GM12878 (cell line): ENCODE data around the gene SOX10. TPM values are rescaled to one million over a fixed set of nuclear protein-coding genes. Genes with fewer than 3 reads are reported as not detected.

Experiments
- ATAC-seq: fragments of 200-7000 bp; cut with Tn5 transposase; 3 replicates; pipeline ENCODE4 v1.9.1; 2020; ENCODE audit warnings: mild to moderate bottlenecking, moderate library complexity
- BruUV-seq: library from RNA; stranded (reverse); fragments of 400-500 nt; replicated peaks from 2 replicates; lab custom pipeline; 2021; lab: Mats Ljungman, UMichigan
- CTCF ChIA-PET: fragments of 300-600 bp; sonication (Branson Sonifier 250); formaldehyde crosslinking; extraction: SDS; loops from one replicate; lab custom pipeline; 2021; ENCODE audit warnings: inconsistent platforms; lab: Yijun Ruan, JAX
- POLR2A ChIA-PET: fragments of 350-600 bp; formaldehyde crosslinking; extraction: SDS; loops from one replicate; lab custom pipeline; 2021; ENCODE audit warnings: inconsistent platforms; lab: Charles Lee
- RAD21 ChIA-PET: fragments of 300-600 bp; sonication (Branson Sonifier 250); formaldehyde crosslinking; loops from one replicate; lab custom pipeline; 2023; ENCODE audit warnings: antibody characterized with exemption; ENCODE audit not compliant: unreplicated experiment; lab: Charles Lee
- SMC1A ChIA-PET: fragments of 300-600 bp; sonication (Branson Sonifier 250); formaldehyde crosslinking; loops from one replicate; lab custom pipeline; 2023; ENCODE audit not compliant: unreplicated experiment, uncharacterized antibody; lab: Charles Lee
- DNase-seq: peaks from one replicate; pipeline ENCODE4 v3.0.0-alpha.2; 2011; ENCODE audit warnings: low read depth, low spot score
- FAIRE-seq: peaks from 3 replicates; lab custom pipeline; 2011; peaks lifted over from hg19 to GRCh38; lab: Jason Lieb, UNC
- H2AFZ ChIP-seq: 2 replicates; pipeline ENCODE4 v1.6.0; 2011; ENCODE audit warnings: low read depth, low read length, control low read depth; ENCODE audit not compliant: control insufficient read depth
- H3K27ac ChIP-seq: 2 replicates; pipeline ENCODE4 v1.5.1; 2011; ENCODE audit warnings: control low read depth; ENCODE audit not compliant: control insufficient read depth, insufficient read depth
- H3K27me3 ChIP-seq, 2 experiments: replicated peaks in 1 of 2; 2 replicates each; pipeline versions ENCODE4 v1.6.0 to v1.6.1; 2011; ENCODE audit warnings: low read length in 1 of 2; ENCODE audit not compliant: control insufficient read depth in 2 of 2, insufficient read depth in 2 of 2
- H3K36me3 ChIP-seq, 2 experiments: 2 replicates each; pipeline ENCODE4 v1.5.1; 2011; ENCODE audit warnings: low read length in 1 of 2; ENCODE audit not compliant: control insufficient read depth in 2 of 2, insufficient read depth in 2 of 2
- H3K4me1 ChIP-seq: 2 replicates; pipeline ENCODE4 v1.6.1; 2011; ENCODE audit warnings: mild to moderate bottlenecking, low read length, moderate library complexity, mixed read lengths; ENCODE audit not compliant: control insufficient read depth, insufficient read depth
- H3K4me2 ChIP-seq: 2 replicates; pipeline ENCODE4 v1.6.0; 2011; ENCODE audit warnings: control low read depth; ENCODE audit not compliant: control insufficient read depth, insufficient read depth
- H3K4me3 ChIP-seq: fragments of 200-600 bp; sonication (generic); 2 replicates; pipeline ENCODE4 v1.5.1; 2016
- H3K79me2 ChIP-seq: 2 replicates; pipeline ENCODE4 v1.6.0; 2011; ENCODE audit warnings: low read length; ENCODE audit not compliant: control insufficient read depth, insufficient read depth
- H3K9ac ChIP-seq: 2 replicates; pipeline ENCODE4 v1.8.0; 2011; ENCODE audit warnings: low read length, control low read depth, mixed read lengths; ENCODE audit not compliant: control insufficient read depth, insufficient read depth
- H3K9me3 ChIP-seq: replicated peaks from 3 replicates; pipeline ENCODE4 v1.5.1; 2011; ENCODE audit warnings: mild to moderate bottlenecking, low read length; ENCODE audit not compliant: control insufficient read depth, insufficient read depth
- H4K20me1 ChIP-seq: 2 replicates; pipeline ENCODE4 v1.6.0; 2011; ENCODE audit not compliant: control insufficient read depth, insufficient read depth
- CBX3 ChIP-seq: fragments of 200-600 bp; sonication (generic); IDR thresholded peaks from 2 replicates; pipeline ENCODE4 v1.6.1; 2016; ENCODE audit warnings: low read depth, borderline replicate concordance
- CEBPB ChIP-seq, 2 experiments: fragments of 150-350 bp in 1 of 2; IDR thresholded peaks; 2 replicates each; pipeline ENCODE4 v1.6.1; 2012 to 2014; ENCODE audit warnings: low read depth in 2 of 2, low read length in 2 of 2, borderline replicate concordance in 1 of 2, inconsistent platforms in 1 of 2
- KAT2A ChIP-seq: conservative IDR thresholded peaks from 2 replicates; pipeline ENCODE4 v1.6.1; 2011; ENCODE audit warnings: low read depth, low read length; ENCODE audit not compliant: control insufficient read depth
- MEF2A ChIP-seq: IDR thresholded peaks from 2 replicates; pipeline ENCODE4 v1.6.1; 2011; ENCODE audit warnings: low read depth, mild to moderate bottlenecking, low read length, moderate library complexity; ENCODE audit not compliant: insufficient read depth
- MTA3 ChIP-seq: IDR thresholded peaks from 2 replicates; pipeline ENCODE4 v1.6.1; 2012; ENCODE audit warnings: low read length, inconsistent platforms, borderline replicate concordance
- MXI1 ChIP-seq: fragments of 150-350 bp; IDR thresholded peaks from 2 replicates; pipeline ENCODE4 v1.6.1; 2011; ENCODE audit warnings: low read depth, mild to moderate bottlenecking, inconsistent platforms, low read length, improper control_type of control experiment
- NFYA ChIP-seq: IDR thresholded peaks from 2 replicates; pipeline ENCODE4 v1.6.1; 2011; ENCODE audit warnings: low read depth, mild to moderate bottlenecking, low read length, improper control_type of control experiment, borderline replicate concordance
- SMARCA5 ChIP-seq: fragments of 450-650 bp; IDR thresholded peaks from 2 replicates; pipeline ENCODE4 v1.6.1; 2017; ENCODE audit warnings: mild to moderate bottlenecking
- SREBF1 ChIP-seq: IDR thresholded peaks from 2 replicates; pipeline ENCODE4 v1.6.1; 2012; ENCODE audit warnings: mild to moderate bottlenecking, low read length
- SREBF2 ChIP-seq: IDR thresholded peaks from 2 replicates; pipeline ENCODE4 v1.6.1; 2012; ENCODE audit warnings: mild to moderate bottlenecking, low read length
- SRF ChIP-seq, 2 experiments: IDR thresholded peaks; 2 replicates each; pipeline ENCODE4 v1.6.1; 2011; ENCODE audit warnings: low read depth in 2 of 2, low read length in 2 of 2, mild to moderate bottlenecking in 1 of 2, moderate library complexity in 1 of 2
- TBL1XR1 ChIP-seq: IDR thresholded peaks from 2 replicates; pipeline ENCODE4 v1.6.1; 2012; ENCODE audit warnings: low read depth, low read length, improper control_type of control experiment
- ZNF274 ChIP-seq: IDR thresholded peaks from one replicate; pipeline ENCODE4 v1.8.0; 2011; ENCODE audit not compliant: insufficient read length, insufficient read depth
- WGBS: methylation state at CpG from one replicate; pipeline ENCODE4 v1.1.6; 2016; ENCODE audit warnings: low lambda C conversion rate; ENCODE audit not compliant: insufficient replicate concordance, insufficient coverage; ENCODE audit errors: missing lambda C conversion rate; 5-methylcytosine and 5-hydroxymethylcytosine counted together
- in situ Hi-C: fragments of 300-500 bp; cut with MboI; formaldehyde crosslinking; loops from 9 replicates; pipeline ENCODE4 v1.14.3; 2018; ENCODE audit warnings: mixed read lengths
- intact Hi-C: fragments of 100-400 bp; cut with micrococcal nuclease; formaldehyde crosslinking; loops from one replicate; pipeline ENCODE4 v1.14.2; 2022; ENCODE audit not compliant: unreplicated experiment
- polyA plus RNA-seq, 11 experiments: library from polyadenylated mRNA; depleted of rRNA in 4 of 11; unstranded in 6 of 11; stranded (reverse) in 5 of 11; fragments of >200 nt; fragmentation: Nextera tagmentation in 4 of 11; fragmentation: Illumina TruSeq in 1 of 11; extraction: Ambion mirVana in 4 of 11; extraction: Trizol in 1 of 11; gene quantifications; 1 replicate in 1 of 11; 2 replicates in 10 of 11; pipeline versions ENCODE4 v1.2.1 to v1.2.3, GENCODE V29; 2011 to 2016; ENCODE audit warnings: inconsistent platforms in 2 of 11, missing spikeins in 2 of 11, low read depth in 1 of 11
- total RNA-seq, 4 experiments: library from RNA; depleted of rRNA in 3 of 4; stranded (reverse); fragments of >200 nt in 3 of 4; fragmentation: Illumina TruSeq in 1 of 4; extraction: Trizol in 1 of 4; gene quantifications; 2 replicates each; pipeline versions ENCODE4 v1.2.1 to v1.2.3, GENCODE V29; 2013 to 2021
- TF ChIP-seq, protein P1 (sequence below): IDR thresholded peaks from 2 replicates; pipeline ENCODE4 v1.6.1; 2012; ENCODE audit warnings: low read depth, low read length, improper control_type of control experiment
- TF ChIP-seq, protein P2 (sequence below): fragments of 450-650 bp; IDR thresholded peaks from 2 replicates; pipeline ENCODE4 v1.6.1; 2014; ENCODE audit warnings: mild to moderate bottlenecking

SOX10 gene
- total and polyA plus RNA-seq, 10 of the 15 experiments (the other 5 are each of a cell fraction or from before 2014, with no cell fraction given) = 0.05 TPM; not detected in 9

DNA sequence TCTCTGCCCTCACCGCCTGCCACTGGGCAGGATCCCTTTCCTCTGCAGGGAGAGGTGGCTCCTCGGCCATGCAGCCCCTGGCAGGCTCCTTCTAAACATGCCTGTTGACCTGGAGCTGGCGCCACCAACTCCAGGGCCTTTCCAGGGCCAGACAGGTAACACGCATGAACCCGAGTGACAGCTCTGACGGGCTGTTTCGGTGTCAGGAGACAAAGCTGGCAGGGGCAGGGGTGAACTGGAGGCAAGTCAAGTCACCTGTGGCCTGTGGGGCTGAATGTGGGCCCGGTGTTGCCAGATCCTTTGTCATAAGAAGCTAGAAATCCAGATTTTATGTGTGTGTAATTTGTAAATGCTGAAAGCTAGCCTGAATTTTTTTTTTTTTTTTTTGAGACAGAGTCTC, 42.2 kb downstream of the SOX10 start (continued):
- TF ChIP-seq NFYA = no peak
- TF ChIP-seq, all 136 proteins: peak for 0

DNA sequence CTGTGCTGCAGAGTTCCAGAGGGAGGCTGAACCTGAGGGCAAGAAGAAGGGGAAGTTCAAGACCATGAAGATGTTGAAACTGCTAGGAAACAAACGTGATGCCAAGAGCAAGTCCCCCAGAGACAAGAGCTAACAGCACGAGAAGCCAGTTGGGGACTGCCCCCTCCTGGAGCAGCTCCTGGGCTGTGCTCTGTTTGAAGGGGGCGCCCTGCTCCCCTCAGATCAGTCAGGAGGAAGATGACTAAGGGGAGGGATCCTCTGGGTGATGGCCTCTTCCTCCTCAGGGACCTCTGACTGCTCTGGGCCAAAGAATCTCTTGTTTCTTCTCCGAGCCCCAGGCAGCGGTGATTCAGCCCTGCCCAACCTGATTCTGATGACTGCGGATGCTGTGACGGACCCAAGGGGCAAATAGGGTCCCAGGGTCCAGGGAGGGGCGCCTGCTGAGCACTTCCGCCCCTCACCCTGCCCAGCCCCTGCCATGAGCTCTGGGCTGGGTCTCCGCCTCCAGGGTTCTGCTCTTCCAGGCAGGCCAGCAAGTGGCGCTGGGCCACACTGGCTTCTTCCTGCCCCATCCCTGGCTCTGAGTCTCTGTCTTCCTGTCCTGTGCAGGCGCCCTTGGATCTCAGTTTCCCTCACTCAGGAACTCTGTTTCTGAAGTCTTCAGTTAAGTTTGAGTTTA, 43.5 kb downstream of the SOX10 start:
- H3K9ac ChIP-seq = no peak overlapping the region
- ChIA-PET CTCF (no interaction called here), POLR2A (no interaction called here), RAD21 (no interaction called here), SMC1A (no interaction called here)
- no peak overlapping the region for H3K4me3 ChIP-seq
- intact Hi-C loops = no loop called here
- H3K27ac ChIP-seq = no peak overlapping the region
- ATAC-seq (no peak), FAIRE-seq (no peak), DNase-seq (no peak)
- H3K4me2 ChIP-seq = no peak overlapping the region
- H3K79me2 ChIP-seq = no peaks in the 10 kb centered on the region
- no peak for TF ChIP-seq SRF (IDR thresholded peaks at IDR 0.05; ENCODE audit: low read depth in 2 of 2, low read length in 2 of 2)
- no peak for TF ChIP-seq CEBPB (IDR thresholded peaks at IDR 0.05; ENCODE audit: borderline replicate concordance in 1 of 2, low read depth in 2 of 2, low read length in 2 of 2)
- TF ChIP-seq, protein P1, sequence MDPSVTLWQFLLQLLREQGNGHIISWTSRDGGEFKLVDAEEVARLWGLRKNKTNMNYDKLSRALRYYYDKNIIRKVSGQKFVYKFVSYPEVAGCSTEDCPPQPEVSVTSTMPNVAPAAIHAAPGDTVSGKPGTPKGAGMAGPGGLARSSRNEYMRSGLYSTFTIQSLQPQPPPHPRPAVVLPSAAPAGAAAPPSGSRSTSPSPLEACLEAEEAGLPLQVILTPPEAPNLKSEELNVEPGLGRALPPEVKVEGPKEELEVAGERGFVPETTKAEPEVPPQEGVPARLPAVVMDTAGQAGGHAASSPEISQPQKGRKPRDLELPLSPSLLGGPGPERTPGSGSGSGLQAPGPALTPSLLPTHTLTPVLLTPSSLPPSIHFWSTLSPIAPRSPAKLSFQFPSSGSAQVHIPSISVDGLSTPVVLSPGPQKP = no peak
- no peak for TF ChIP-seq MTA3
- TF ChIP-seq ZNF274 = no peak
- TF ChIP-seq MEF2A = no peak
- TF ChIP-seq, protein P2, sequence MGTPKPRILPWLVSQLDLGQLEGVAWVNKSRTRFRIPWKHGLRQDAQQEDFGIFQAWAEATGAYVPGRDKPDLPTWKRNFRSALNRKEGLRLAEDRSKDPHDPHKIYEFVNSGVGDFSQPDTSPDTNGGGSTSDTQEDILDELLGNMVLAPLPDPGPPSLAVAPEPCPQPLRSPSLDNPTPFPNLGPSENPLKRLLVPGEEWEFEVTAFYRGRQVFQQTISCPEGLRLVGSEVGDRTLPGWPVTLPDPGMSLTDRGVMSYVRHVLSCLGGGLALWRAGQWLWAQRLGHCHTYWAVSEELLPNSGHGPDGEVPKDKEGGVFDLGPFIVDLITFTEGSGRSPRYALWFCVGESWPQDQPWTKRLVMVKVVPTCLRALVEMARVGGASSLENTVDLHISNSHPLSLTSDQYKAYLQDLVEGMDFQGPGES = no peak
- no peak for TF ChIP-seq KAT2A
- no peak for TF ChIP-seq TBL1XR1
- no peak for TF ChIP-seq SMARCA5
- TF ChIP-seq SREBF1 = no peak
- no peak for TF ChIP-seq SREBF2
- no peak for TF ChIP-seq MXI1
- TF ChIP-seq CBX3 = no peak
- in situ Hi-C loops = no loop called here
- H3K9me3 ChIP-seq = no peaks in the 10 kb centered on the region
- no peaks in the 10 kb centered on the region for H4K20me1 ChIP-seq
- H3K36me3 ChIP-seq = peaks cover 0 to 4% of the 10 kb centered on the region in 2 experiments; a peak in 2 of 4 replicates
- no peaks in the 10 kb centered on the region for H3K27me3 ChIP-seq
- no TSS peak for BruUV-seq
- H2AFZ ChIP-seq = no peak overlapping the region
- H3K4me1 ChIP-seq = no peaks in the 10 kb centered on the region
- 66% methylated on average over 12 of the region's 12 CpGs for WGBS
